ENCODE measurements around the gene SPATA13.

DNA sequence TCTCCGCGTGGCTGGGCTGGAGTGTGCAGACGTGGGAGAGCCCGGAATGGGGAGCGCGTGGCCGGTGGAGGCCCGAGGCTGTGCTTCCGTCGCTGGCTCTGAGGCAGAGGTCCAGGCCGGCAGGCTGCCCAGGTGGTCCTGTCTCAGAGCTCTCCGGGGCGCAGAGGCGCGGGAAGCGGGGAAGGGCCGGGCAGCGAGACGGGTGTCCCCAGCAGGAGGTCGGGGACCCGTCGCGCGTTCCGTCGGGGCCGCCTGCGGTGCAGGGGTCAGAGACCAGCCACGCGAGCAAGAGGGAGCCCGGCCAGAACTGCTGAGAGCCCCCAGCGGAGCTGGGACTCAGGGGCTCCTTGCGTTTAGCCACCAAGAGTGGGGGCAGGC lies 147.5 kb downstream of the SPATA13 start:
- no peak for TF ChIP-seq POLR2A (IDR thresholded peaks at IDR 0.05)
- TF ChIP-seq CTCF (IDR thresholded peaks at IDR 0.05), result no peak
